CD4-positive, alpha-beta T cell treated with Interleukin-6 at 100 ng/mL for 8 hours (primary cell): Measurements from ENCODE around the gene HSH2D.

Source experiments
- DNase-seq: peaks from one replicate; pipeline ENCODE4 v3.0.0-alpha.2; 2020; ENCODE audit warnings: mixed read lengths, low spot score

Gene HSH2D

GRCh38 chr19:16197622-16198369 lies 54.3 kb downstream of the HSH2D start, which contains the start of gene AP1M1:
Gene AP1M1 (plus strand): TSS chr19:16197911. CDS start chr19:16198027, 116 bp downstream.
- DNase-seq, result peak; percentile 98

DNA sequence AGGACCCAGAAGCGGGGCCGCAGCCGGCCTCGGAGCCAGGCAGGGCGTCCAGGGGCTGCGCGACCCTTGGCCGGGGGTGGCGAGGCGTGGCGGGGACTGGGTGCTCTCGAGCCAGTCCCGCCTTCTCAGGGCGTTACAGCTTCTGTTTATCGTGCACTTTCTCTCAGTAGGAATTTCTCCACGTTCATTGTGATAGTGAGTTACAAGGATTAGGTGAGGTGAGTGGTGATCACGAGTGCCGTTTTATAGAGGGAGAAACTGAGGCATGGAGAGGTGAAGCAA lies 54.8 kb downstream of the HSH2D start:
- DNase-seq, result no peak

- DNase-seq, result no peak
These were observed 55.9 kb downstream of the HSH2D start for GRCh38 chr19:16199275-16199932.

- DNase-seq, result no peak
These were observed 56.8 kb downstream of the HSH2D start for GRCh38 chr19:16200038-16201010.

DNA sequence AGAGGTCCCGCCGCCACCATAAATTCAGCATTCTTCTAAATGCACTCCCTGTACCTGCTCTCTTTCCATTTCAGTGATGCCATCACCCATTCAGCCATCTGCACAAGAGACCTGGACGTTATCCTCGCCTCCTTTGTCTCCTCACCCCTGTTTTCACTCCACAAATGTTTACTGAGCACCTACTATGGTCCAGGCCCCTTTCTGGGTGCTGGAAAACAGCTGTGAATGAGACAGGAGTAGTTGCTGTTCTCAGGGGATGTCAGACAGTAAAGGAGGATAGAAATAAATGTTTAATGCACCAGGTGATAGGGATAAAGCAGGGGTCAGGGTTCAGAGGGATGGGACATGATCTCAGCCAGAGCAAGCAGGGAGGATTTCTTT lies 57.5 kb downstream of the HSH2D start:
- no peak for DNase-seq

GRCh38 chr19:16202320-16203255 lies 59.1 kb downstream of the HSH2D start:
- no peak for DNase-seq

DNA sequence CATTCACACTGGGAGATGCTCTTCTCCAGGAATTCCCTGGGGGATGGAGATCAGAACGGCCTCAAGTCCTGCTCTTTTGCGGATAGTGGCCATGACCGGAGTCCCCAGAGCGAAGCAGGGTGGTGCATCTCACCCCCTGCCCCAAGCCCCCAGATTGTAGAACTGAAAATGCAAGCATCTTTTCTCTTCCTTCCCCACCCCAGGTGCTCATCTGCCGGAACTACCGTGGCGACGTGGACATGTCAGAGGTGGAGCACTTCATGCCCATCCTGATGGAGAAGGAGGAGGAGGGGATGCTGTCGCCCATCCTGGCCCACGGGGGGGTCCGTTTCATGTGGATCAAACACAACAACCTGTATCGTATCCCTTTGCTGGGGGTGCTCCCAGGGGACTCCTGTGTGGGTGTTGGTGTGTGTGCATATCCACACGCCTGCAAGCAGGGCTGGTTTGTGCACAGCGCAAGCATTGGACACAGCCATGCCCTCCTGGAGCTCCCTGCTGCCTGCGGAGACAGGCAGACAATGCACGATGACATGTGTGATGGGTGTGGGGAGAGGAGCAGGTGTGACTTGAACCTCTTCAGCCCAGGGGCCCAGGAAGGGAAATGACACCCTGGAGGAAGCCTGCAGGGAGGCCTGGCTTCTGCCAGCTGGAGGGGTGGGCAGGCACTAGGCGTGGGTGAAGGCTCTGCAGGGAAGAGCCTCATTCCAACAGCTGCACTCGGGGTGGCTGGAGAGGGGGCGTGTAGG lies 59.9 kb downstream of the HSH2D start:
- DNase-seq, result no peak

- DNase-seq, result no peak
These were observed 60.5 kb downstream of the HSH2D start for GRCh38 chr19:16204005-16204294.

- no peak for DNase-seq
These were observed 61.9 kb downstream of the HSH2D start for GRCh38 chr19:16205205-16206045.

GRCh38 chr19:16206046-16206605 lies 62.6 kb downstream of the HSH2D start:
- no peak for DNase-seq

- DNase-seq, result no peak
These were observed 63.2 kb downstream of the HSH2D start for GRCh38 chr19:16206637-16207036.

- no peak for DNase-seq
These were observed 63.6 kb downstream of the HSH2D start for GRCh38 chr19:16207063-16207462.

- no peak for DNase-seq
These were observed 64.1 kb downstream of the HSH2D start for GRCh38 chr19:16207490-16208025.
